DND-41 (cell line): ENCODE measurements around the gene KRTAP9-4.

Experiments
- CTCF ChIP-seq: IDR thresholded peaks from 2 replicates; pipeline ENCODE4 v1.5.1; 2012; ENCODE audit warnings: borderline replicate concordance, low read length, moderate library complexity, mild to moderate bottlenecking; ENCODE audit not compliant: poor library complexity, severe bottlenecking; ENCODE audit errors: extremely low read depth
- EZH2 ChIP-seq: IDR thresholded peaks from 3 replicates; pipeline ENCODE4 v1.6.1; 2012; ENCODE audit warnings: borderline replicate concordance, low read depth, mild to moderate bottlenecking, moderate library complexity, low read length, inconsistent platforms; ENCODE audit not compliant: severe bottlenecking

- TF ChIP-seq CTCF (no peak), EZH2 (no peak)
Observed at GRCh38 chr17:41278176-41278955, 28.9 kb downstream of the KRTAP9-4 start.
